Activated gamma-delta T cell treated with Interleukin-2 at 50 U/mL for 16 hours (primary cell): ENCODE data around the gene PTPRG.

Experiments
- DNase-seq: peaks from one replicate; pipeline ENCODE4 v3.0.0-alpha.2; 2020

The PTPRG gene

GRCh38 chr3:62142331-62143085 lies 581.1 kb downstream of the PTPRG start:
- no peak for DNase-seq

- no peak for DNase-seq
Measured at GRCh38 chr3:62143843-62144450, 582.6 kb downstream of the PTPRG start.

GRCh38 chr3:62144482-62144881 lies 583.1 kb downstream of the PTPRG start:
- no peak for DNase-seq

GRCh38 chr3:62145086-62145757 lies 583.9 kb downstream of the PTPRG start:
- no peak for DNase-seq

GRCh38 chr3:62149539-62149938 lies 588.2 kb downstream of the PTPRG start:
- DNase-seq, result no peak

- no peak for DNase-seq
Measured at GRCh38 chr3:62149962-62150361, 588.6 kb downstream of the PTPRG start.

- DNase-seq, result no peak
Measured at GRCh38 chr3:62151591-62151990, 590.2 kb downstream of the PTPRG start.

- no peak for DNase-seq
Measured at GRCh38 chr3:62153231-62153630, 591.9 kb downstream of the PTPRG start.

- DNase-seq, result no peak
Measured at GRCh38 chr3:62154457-62155148, 593.2 kb downstream of the PTPRG start.

GRCh38 chr3:62159056-62159708 lies 597.8 kb downstream of the PTPRG start:
- no peak for DNase-seq

GRCh38 chr3:62159709-62160092 lies 598.3 kb downstream of the PTPRG start:
- DNase-seq, result no peak

- no peak for DNase-seq
Measured at GRCh38 chr3:62161371-62161770, 600.0 kb downstream of the PTPRG start.

- no peak for DNase-seq
Measured at GRCh38 chr3:62164196-62164595, 602.8 kb downstream of the PTPRG start.

GRCh38 chr3:62164746-62165145 lies 603.4 kb downstream of the PTPRG start:
- DNase-seq, result no peak

- DNase-seq, result no peak
Measured at GRCh38 chr3:62167566-62168262, 606.3 kb downstream of the PTPRG start.

- no peak for DNase-seq
Measured at GRCh38 chr3:62168356-62168755, 607.0 kb downstream of the PTPRG start.

- DNase-seq, result no peak
Measured at GRCh38 chr3:62169906-62170660, 608.7 kb downstream of the PTPRG start.

GRCh38 chr3:62171789-62172188 lies 610.4 kb downstream of the PTPRG start:
- no peak for DNase-seq

GRCh38 chr3:62172199-62172598 lies 610.8 kb downstream of the PTPRG start:
- no peak for DNase-seq

GRCh38 chr3:62173939-62174515 lies 612.7 kb downstream of the PTPRG start:
- DNase-seq, result no peak

- no peak for DNase-seq
Measured at GRCh38 chr3:62175161-62175560, 613.8 kb downstream of the PTPRG start.
